Loucy (cell line): ENCODE measurements around the gene PIEZO1.

Source experiments
- H2AFZ ChIP-seq: fragments of 200-600 bp; sonication (generic); 2 replicates; pipeline ENCODE4 v1.6.0; 2016; ENCODE audit warnings: antibody characterized with exemption, mild to moderate bottlenecking, low read length, moderate library complexity
- H3F3A ChIP-seq: fragments of 200-600 bp; 2 replicates; pipeline ENCODE4 v1.6.0; 2016; ENCODE audit warnings: antibody characterized with exemption, low read depth, mild to moderate bottlenecking
- H3K27me3 ChIP-seq: fragments of 200-600 bp; sonication (generic); 2 replicates; pipeline ENCODE4 v1.6.1; 2014; ENCODE audit warnings: low read length, mild to moderate bottlenecking; ENCODE audit not compliant: insufficient read depth, poor library complexity, severe bottlenecking
- H3K36me3 ChIP-seq: fragments of 200-600 bp; sonication (generic); 2 replicates; pipeline ENCODE4 v1.6.1; 2016; ENCODE audit warnings: low read length; ENCODE audit not compliant: insufficient read depth
- H3K4me1 ChIP-seq: fragments of 200-600 bp; sonication (generic); 2 replicates; pipeline ENCODE4 v1.5.1; 2014; ENCODE audit warnings: low read length, mild to moderate bottlenecking; ENCODE audit not compliant: insufficient read depth, poor library complexity, severe bottlenecking
- H3K4me2 ChIP-seq: fragments of 200-600 bp; sonication (generic); 2 replicates; pipeline ENCODE4 v1.6.0; 2014; ENCODE audit warnings: antibody characterized with exemption, low read length, low read depth, mild to moderate bottlenecking; ENCODE audit not compliant: poor library complexity, severe bottlenecking
- H3K4me3 ChIP-seq: fragments of 200-600 bp; sonication (generic); 2 replicates; pipeline ENCODE4 v1.5.1; 2014; ENCODE audit warnings: low read length, mild to moderate bottlenecking, mixed read lengths; ENCODE audit not compliant: poor library complexity, severe bottlenecking
- H3K79me2 ChIP-seq: fragments of 200-600 bp; sonication (generic); 2 replicates; pipeline ENCODE4 v1.6.1; 2014; ENCODE audit warnings: low read length; ENCODE audit not compliant: insufficient read depth
- H3K9ac ChIP-seq: fragments of 200-600 bp; sonication (generic); 2 replicates; pipeline ENCODE4 v1.6.0; 2014; ENCODE audit warnings: mild to moderate bottlenecking, low read depth, low read length, moderate library complexity; ENCODE audit not compliant: poor library complexity, severe bottlenecking
- H3K9me2 ChIP-seq: fragments of 200-600 bp; sonication (generic); replicated peaks from 2 replicates; pipeline ENCODE4 v1.6.1; 2016; ENCODE audit warnings: low read depth, low read length, mixed read lengths
- H3K9me3 ChIP-seq: fragments of 200-600 bp; sonication (generic); 2 replicates; pipeline ENCODE4 v1.6.1; 2014; ENCODE audit warnings: mild to moderate bottlenecking, antibody characterized with exemption, low read length, low read depth; ENCODE audit not compliant: insufficient read depth
- H4K20me1 ChIP-seq: fragments of 200-600 bp; sonication (generic); 2 replicates; pipeline ENCODE4 v1.6.0; 2014; ENCODE audit warnings: antibody characterized with exemption, low read length, mild to moderate bottlenecking; ENCODE audit not compliant: insufficient read depth, poor library complexity, severe bottlenecking
- CTCF ChIP-seq: fragments of 200-600 bp; sonication (generic); conservative IDR thresholded peaks from 2 replicates; pipeline ENCODE4 v1.5.1; 2014; ENCODE audit warnings: mild to moderate bottlenecking, antibody characterized with exemption, low read length
- EZH2phosphoT487 ChIP-seq: fragments of 200-600 bp; IDR thresholded peaks from 2 replicates; pipeline ENCODE4 v1.6.1; 2018; ENCODE audit warnings: antibody characterized with exemption, mild to moderate bottlenecking, moderate library complexity, borderline replicate concordance

PIEZO1 gene

DNA sequence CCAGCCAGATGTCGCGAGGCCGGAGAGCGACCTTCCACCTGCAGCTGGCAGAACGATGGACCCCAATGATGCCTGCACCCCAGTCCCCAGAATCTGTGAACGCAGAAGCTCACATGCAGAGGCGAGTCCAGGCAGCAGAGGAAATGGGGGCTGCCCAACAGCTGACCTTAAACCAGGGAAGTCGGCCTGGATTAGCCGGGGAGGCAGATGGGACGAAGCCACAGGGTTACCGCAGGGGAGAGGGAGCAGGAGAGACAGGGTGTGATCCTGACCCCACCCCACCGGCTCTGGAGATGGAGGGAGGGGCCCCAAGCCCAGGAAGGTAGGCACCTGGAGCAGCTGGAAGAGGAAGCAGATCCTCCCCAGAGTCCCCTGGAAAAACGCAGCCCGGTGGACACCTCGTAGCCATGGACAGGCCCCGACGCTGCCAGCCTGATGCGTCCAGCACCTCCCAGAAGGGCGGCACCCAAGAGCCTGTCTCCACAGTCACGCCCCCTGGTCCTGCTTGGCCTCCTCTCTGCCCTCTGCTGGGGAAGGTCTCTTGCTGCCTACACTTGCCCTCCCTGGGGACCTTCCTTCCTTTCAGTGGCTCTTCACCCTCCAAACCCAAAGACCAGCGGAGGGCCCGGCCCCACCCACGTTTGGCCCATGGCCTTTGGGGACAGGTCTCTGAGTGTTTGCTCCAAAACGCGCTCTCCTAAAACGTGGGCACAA, 37.3 kb downstream of the PIEZO1 start:
- no peak overlapping the region for H3K4me2 ChIP-seq
- H3K4me3 ChIP-seq = no peak overlapping the region
- H2AFZ ChIP-seq = no peak overlapping the region
- TF ChIP-seq EZH2phosphoT487 (no peak), CTCF (peak; percentile 57)
- H4K20me1 ChIP-seq = peaks cover 8% of the 10 kb centered on the region
- no peaks in the 10 kb centered on the region for H3F3A ChIP-seq
- H3K4me1 ChIP-seq = no peaks in the 10 kb centered on the region
- no peaks in the 10 kb centered on the region for H3K9me2 ChIP-seq
- no peak overlapping the region for H3K9ac ChIP-seq
- no peaks in the 10 kb centered on the region for H3K27me3 ChIP-seq
- peaks cover 13% of the 10 kb centered on the region; the same call in 1 of the 2 replicates for H3K79me2 ChIP-seq
- no peaks in the 10 kb centered on the region; the same call in 1 of the 2 replicates for H3K36me3 ChIP-seq
- H3K9me3 ChIP-seq = no peaks in the 10 kb centered on the region

DNA sequence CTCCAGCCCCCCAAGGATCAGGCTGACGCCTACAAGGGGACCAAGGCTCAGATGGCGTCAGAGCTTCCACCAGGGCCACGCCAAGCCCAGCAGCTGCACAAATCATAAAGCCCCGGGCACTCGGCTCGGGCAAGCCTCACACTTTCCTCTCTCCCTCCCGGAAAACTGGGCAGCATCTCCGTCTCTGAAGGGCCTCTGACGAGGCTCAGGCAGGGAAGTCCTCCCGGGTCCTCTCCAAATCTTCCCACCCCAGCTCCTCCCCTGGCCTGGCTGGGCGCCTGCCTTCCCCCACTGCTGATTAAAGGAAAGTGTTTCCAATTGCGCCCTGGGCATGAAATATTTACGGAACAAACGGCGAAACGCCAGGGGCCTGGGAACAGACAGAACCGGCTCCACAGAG, 38.5 kb downstream of the PIEZO1 start:
- Histone ChIP-seq H3K79me2 (peaks cover 8% of the 10 kb centered on the region; the same call in 1 of the 2 replicates), H3K36me3 (no peaks in the 10 kb centered on the region; the same call in 1 of the 2 replicates), H4K20me1 (peaks cover 8% of the 10 kb centered on the region)

DNA sequence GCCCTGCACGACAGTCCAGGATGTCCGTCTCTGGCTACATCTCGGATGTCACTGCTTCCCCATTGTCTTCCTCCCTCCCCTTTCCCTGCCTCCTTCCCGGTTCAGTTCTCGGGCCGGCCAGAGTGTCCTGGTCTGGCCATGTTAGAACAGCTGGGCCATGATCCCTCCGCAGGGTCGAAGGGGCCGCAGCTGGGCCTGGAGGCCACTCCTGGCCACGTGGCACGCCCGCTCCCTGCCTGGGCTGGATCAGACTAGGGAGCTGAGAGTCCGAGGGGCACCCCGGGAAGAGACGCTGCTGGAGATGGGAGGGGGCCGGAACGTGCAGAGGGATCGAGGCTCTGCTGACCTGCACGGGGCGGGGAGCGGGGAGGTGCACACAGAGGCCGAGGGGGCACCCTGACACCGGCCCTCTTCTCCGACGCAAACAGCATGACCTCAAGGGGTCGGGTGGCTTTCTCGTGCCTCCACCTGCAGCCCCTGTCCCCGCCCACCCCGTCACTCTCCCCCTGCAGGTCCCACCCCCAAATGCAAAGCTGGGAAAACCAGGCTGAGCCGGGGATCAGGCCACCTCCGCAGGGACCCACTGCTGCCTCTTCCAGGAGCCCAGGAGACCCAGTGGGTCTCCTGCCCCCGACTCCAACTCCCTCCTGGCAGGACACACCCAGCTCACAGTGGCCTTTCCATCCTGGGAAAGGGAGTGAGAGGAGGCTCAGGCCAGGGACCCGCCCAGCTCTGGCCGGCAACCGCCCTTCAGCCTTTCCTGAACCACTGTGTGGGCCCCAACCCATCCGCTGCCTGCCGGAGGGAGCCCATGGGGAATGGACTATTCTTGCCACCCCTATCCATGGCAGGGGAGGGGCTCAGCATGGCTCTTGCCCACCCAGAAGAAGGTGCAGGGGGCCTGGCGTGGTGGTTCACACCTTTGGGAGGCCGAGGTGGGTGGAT, 40.2 kb downstream of the PIEZO1 start:
- Histone ChIP-seq H3K4me1 (no peaks in the 10 kb centered on the region), H3K36me3 (no peaks in the 10 kb centered on the region; the same call in 1 of the 2 replicates), H3K4me2 (no peak overlapping the region), H3K4me3 (no peak overlapping the region), H2AFZ (no peak overlapping the region), H3F3A (no peaks in the 10 kb centered on the region), H3K27me3 (no peaks in the 10 kb centered on the region), H3K9ac (no peak overlapping the region), H3K9me3 (no peaks in the 10 kb centered on the region), H4K20me1 (peaks cover 5% of the 10 kb centered on the region), H3K9me2 (no peaks in the 10 kb centered on the region), H3K79me2 (0 out of 2 replicates have a peak, but pooled peaks cover 2% of the 10 kb centered on the region)
- no peak for TF ChIP-seq CTCF
- no peak for TF ChIP-seq EZH2phosphoT487

More for the DNA sequence above, 38.5 kb downstream of the PIEZO1 start:
- H3K9ac ChIP-seq = no peak overlapping the region
- no peaks in the 10 kb centered on the region for H3K27me3 ChIP-seq
- no peak for TF ChIP-seq EZH2phosphoT487
- no peak for TF ChIP-seq CTCF
- no peaks in the 10 kb centered on the region for H3K9me3 ChIP-seq
- H3F3A ChIP-seq = no peaks in the 10 kb centered on the region
- H2AFZ ChIP-seq = no peak overlapping the region
- no peak overlapping the region for H3K4me3 ChIP-seq
- no peaks in the 10 kb centered on the region for H3K9me2 ChIP-seq
- no peak overlapping the region for H3K4me2 ChIP-seq
- H3K4me1 ChIP-seq = no peaks in the 10 kb centered on the region
